ENCODE data around the gene PYCARD.
"Not testable (repeated sequence)": the region's sequence is repeated elsewhere in the genome, so short reads cannot be mapped to it uniquely, and the experiment has no call there.

The PYCARD gene

DNA sequence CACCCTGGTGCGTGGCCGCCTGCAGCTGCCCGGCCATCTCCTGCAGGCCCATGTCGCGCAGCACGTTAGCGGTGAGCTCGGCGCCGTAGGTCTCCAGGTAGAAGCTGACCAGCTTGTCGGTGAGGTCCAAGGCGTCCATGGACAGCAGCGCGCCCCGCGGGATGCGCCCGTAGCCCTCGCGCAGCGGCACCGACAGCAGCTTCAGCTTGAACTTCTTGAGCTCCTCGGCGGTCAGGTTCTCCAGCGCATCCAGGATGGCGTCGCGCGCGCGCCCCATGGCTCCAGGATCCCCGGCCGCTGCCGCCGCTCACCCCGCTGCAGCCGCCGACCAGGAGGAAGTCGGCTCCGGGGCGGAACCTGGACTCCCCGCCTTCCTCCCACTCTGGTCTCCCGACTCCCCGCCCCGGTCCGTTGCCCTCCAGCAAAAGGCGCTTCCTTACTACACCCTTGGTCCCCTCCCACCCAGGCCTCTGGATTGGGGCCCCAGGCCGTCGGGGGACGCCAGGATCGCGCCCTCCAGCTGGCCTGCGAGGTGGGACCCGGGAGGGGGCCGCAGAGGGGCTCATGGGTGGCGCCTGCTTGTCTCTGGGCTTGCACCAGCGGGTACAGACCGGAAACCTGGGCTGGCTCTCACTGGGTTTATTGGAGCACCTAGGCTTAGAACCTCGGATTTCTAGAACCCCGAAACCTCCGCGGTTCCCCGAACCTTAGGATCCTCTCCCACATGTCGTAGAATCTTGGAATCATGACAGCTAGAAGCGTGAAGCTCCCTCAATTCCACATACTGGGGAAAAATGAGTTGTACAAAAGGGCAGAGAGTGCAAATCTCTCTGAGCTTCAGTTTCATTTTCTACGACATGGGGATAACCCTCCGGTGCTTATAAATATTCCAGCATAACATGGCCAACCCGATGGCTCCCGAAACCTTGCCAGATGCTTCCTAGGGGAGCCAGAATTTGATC is at the start of gene PYCARD:
TSS of gene PYCARD (minus strand) at position 347 of the 962 bp plus-strand sequence. CDS start at position 277, 70 bp downstream.
- peak; percentile 55 for DNase-seq

DNA sequence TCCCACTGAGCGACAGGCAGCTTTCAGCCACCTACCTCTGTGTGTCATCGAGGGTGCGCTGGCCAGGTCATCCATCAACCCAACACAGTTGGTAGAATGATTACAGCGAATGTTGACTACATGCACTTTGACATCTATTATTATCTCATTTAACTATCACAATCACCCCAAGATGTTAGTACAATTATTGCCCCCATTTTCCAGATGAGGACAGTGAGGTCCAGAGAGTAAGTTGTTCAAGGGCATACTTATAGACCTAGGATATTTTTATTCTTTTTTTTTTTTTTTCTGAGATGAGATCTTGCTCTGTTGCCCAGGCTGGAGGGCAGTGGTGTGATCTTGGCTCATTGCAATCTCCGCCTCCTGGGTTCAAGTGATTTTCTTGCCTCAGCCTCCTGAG is 48.9 kb upstream of the PYCARD start:
- no peak for DNase-seq

- DNase-seq = no peak
Observed at GRCh38 chr16:31250782-31251384, 48.3 kb upstream of the PYCARD start.

GRCh38 chr16:31248344-31248743 is 45.8 kb upstream of the PYCARD start:
- DNase-seq = no peak

- no peak for DNase-seq
Observed at GRCh38 chr16:31246296-31246695, 43.7 kb upstream of the PYCARD start.

DNA sequence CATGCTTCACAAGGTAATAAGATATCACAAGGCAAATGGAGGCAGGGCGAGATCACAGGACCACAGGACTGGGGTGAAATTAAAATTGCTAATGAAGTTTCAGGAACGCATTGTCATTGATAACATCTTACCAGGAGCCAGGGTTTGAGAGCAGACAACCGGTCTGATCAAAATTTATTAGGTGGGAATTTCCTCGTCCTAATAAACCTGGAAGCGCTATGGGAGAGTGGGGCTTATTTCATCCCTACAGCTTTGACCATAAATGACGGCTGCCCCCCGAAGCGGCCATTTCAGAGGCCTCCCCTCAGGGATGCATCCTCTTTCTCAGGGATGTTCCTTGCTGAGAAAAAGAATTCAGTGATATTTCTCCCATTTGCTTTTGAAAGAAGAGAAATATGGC is 43.0 kb upstream of the PYCARD start:
- DNase-seq = not testable (repeated sequence)

DNA sequence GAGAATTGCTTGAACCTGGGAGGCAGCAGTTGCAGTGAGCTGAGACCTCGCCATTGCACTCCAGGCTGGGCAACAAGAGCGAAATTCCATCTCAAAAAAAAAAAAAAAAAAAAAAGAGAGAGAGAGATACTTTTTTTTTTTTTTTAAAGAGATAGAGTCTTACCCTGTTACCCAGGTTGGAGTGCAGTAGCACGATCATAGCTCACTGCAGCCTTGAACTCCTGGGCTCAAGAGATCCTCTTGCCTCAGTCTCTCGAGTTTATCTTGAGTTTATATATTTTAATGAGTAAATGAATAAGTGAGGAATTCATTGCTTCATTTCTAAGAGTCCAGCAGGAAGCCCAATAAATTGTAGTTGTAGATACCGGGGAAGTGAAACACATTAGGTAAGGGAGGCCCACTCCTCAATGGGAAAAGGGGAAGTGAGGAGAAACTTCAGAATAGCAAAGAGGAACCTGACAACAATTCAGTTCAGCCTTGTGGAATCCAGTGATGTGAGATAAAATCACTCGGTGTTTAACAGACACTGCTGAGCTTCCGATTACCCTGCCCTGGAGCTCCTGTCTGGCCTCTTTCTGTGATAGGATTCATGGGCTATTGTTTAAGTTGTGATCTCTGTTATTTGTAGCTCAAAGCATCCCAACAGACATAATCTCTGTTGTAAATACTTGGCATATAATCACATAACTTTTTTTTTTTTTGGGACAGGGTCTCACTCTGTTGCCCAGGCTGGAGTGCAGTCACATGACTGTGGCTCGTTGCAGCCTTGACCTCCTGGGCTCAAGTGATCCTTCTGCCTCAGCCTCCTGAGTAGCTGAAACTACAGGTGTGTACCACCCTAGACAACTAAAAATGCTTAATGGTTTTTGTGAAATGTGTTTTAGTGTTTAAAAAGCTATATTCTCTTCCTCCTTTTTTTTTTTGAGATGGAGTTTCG is 41.4 kb upstream of the PYCARD start:
- DNase-seq = no peak

DNA sequence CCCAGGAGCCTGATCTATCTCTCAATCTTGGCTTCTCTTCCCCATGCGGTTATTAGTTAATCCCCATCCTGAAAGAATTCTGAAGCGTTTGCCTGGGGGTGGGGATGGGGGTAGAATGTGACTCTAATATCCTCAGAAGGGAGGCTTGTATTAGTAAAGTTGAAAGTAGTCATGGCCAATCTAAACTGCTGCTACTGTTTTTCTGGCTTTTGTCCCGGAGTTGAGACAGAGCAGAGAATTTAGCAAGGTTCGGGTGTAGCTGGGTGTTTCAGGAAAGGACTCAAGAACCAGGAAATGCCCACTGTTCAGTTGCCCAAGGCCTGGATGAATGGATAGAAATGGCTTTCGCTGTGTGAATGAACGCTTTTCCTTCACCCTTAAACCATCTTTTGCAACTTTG is 39.6 kb upstream of the PYCARD start:
- no peak for DNase-seq

- DNase-seq = no peak
Observed at GRCh38 chr16:31238041-31238440, 35.5 kb upstream of the PYCARD start.

- no peak for DNase-seq
Observed at GRCh38 chr16:31229501-31229900, 26.9 kb upstream of the PYCARD start.

GRCh38 chr16:31228206-31228605 is 25.6 kb upstream of the PYCARD start:
- no peak for DNase-seq

- no peak for DNase-seq
Observed at GRCh38 chr16:31225193-31225592, 22.6 kb upstream of the PYCARD start.

GRCh38 chr16:31224092-31224955 is 21.8 kb upstream of the PYCARD start:
- DNase-seq = no peak

DNA sequence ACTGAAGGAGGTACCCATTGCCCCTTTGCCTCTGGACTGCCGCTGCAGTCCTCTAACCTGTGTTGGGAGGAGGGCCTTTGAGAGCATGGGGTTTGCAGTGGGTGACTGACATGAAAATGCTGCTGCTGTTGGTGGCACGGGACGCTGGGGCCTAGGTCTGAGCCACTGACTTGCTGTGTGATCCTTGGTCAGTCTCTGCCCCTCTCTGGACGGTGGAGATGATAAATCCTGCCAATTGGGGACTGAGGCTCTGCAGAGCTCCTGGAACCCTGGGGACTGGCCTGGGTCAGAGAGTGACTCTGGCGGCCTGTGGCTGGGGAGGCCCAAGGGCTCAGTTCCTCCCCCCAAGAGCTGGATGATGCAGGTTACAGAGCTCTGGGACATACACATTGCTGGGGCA is 20.5 kb upstream of the PYCARD start:
- no peak for DNase-seq

DNA sequence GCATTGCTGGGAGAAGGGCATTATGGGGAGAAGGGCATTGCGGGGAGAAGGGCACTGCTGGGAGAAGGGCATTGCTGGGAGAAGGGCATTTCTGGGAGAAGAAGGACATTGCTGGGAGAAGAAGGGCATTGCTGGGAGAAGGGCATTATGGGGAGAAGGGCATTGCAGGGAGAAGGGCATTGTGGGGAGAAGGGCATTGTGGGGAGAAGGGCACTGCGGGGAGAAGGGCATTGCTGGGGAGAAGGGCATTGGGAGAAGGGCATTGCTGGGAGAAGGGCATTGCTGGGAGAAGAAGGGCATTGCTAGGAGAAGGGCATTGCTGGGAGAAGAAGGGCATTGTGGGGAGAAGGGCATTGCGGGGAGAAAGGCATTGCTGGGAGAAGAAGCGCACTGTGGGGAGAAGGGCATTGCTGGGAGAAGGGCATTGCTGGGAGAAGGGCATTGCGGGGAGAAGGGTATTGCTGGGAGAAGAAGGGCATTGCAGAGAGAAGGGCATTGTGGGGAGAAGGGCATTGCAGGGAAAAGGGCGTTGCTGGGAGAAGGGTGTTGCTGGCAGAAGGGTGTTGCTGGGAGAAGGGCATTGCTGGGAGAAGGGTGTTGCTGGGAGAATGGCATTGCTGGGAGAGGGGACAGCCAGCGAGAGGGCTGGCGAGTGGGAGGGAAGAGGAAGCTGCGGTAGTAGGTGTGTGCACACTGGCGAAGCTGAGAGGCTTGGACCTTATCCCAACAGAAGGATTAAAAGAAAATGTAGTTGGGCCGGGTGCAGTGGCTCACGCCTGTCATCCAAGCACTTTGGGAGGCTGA is 19.0 kb upstream of the PYCARD start:
- no peak for DNase-seq

DNA sequence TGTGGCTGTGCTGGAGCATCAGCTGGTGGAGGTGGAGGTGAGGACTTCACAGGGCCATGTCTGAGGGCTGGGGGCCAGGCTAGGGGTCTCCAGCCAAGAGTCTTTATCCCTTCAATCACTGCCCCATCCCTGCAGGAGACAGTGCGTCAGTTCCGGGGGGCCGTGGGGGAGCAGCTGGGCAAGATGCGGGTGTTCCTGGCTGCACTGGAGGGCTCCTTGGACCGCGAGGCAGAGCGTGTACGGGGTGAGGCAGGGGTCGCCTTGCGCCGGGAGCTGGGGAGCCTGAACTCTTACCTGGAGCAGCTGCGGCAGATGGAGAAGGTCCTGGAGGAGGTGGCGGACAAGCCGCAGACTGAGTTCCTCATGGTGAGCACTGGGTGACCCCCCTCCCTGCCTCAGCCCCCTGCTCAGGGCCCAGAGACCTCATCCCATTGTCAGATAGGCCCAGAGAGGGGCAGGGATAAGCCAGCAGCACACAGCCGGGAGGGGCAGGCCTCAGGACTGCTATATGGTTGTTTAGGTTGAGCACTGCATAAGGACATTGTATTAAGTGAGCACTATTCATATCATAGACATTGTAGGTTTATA is 16.7 kb upstream of the PYCARD start:
- DNase-seq = no peak

DNA sequence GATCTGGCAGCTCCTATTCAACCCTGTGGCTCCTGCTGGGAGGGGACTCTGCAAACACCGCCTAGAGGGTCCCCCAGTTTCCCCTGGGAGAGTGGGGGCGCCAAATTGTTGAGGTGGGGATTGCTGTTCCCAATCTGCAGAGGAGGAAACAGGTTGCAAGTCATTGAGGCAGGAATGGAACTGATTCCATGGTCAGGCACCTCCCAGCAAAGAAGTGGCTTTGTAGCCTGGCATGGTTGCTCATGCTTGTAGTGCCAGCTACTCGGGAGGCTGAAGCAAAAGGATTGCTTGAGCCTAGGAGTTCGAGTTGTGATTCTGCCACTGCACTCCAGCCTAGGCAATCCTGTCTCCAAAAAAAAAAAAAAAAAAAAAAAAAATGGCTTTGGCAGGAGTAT is 14.6 kb upstream of the PYCARD start:
- no peak for DNase-seq

- DNase-seq = peak; percentile 42
Observed at GRCh38 chr16:31216422-31217135, 14.0 kb upstream of the PYCARD start, which contains the start of gene PYDC1. PYDC1 (minus strand) TSS chr16:31217135; CDS start chr16:31217028, 107 bp downstream.

DNA sequence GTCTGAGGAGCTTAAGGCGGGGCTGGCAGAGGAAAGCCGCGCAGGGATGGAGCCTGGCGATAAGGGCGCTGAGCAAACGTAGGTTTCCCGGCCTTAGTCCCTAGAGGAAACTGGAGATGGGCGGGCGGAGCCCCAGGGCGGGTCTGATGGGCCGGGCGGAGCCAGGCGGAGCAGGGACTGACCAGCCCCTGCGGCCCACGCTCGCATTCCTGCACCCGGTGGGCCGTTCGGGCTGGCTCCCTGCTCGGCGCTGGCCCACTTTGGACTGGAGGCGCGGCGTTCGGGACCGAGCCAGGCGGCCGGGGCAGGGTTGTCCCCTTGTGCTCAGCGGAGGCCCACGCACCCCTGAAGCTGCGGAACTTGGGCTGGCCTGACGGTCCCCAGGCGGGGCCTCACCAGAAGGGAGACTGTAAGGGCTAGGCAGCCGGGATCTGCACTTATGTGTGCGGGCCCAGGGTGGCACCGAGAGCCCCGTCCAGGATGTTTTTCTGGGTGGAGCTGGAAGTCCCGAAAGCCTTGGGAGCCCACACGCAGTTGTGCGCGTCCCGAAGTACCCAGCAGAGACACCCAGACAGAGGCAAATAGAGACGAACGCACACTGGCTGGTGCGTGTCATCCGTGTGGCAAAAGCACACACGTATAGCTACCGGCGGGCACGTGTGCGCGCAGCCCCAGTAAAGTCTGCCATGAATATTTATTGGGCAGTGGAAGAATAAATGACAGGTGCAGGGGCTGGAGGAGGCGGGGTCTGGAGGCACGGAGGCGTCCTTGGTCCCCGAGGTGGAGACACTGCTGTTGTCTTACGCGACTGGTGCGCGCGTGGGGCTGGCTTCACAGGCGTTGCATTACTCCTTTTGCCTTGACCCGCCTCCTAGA is 13.0 kb upstream of the PYCARD start:
- peak; percentile 61 for DNase-seq

Data from eye (tissue), 1 donor.